BE2C (cell line): ENCODE results near the gene GSG1L.

ENCODE experiments used
- DNase-seq: peaks from one replicate; pipeline ENCODE4 v3.0.0-alpha.2; 2020
- H3K27me3 ChIP-seq: fragments of 250-450 bp; sonication (Bioruptor Pico); 2 replicates; pipeline ENCODE4 v1.5.1; 2020; ENCODE audit warnings: mild to moderate bottlenecking
- H3K36me3 ChIP-seq: fragments of 250-450 bp; sonication (Bioruptor Pico); 2 replicates; pipeline ENCODE4 v1.5.1; 2020; ENCODE audit warnings: mild to moderate bottlenecking
- H3K4me1 ChIP-seq: fragments of 250-450 bp; sonication (Bioruptor Pico); 2 replicates; pipeline ENCODE4 v1.5.1; 2020
- H3K4me3 ChIP-seq: 2 replicates; pipeline ENCODE4 v1.5.1; 2011; ENCODE audit warnings: low read depth, low read length
- H3K9me3 ChIP-seq: fragments of 250-450 bp; sonication (Bioruptor Pico); 2 replicates; pipeline ENCODE4 v1.5.1; 2020
- TF ChIP-seq, protein P1 (sequence below): IDR thresholded peaks from 2 replicates; pipeline ENCODE4 v1.5.1; 2012; ENCODE audit warnings: mild to moderate bottlenecking, low read depth, low read length

Gene GSG1L

DNA sequence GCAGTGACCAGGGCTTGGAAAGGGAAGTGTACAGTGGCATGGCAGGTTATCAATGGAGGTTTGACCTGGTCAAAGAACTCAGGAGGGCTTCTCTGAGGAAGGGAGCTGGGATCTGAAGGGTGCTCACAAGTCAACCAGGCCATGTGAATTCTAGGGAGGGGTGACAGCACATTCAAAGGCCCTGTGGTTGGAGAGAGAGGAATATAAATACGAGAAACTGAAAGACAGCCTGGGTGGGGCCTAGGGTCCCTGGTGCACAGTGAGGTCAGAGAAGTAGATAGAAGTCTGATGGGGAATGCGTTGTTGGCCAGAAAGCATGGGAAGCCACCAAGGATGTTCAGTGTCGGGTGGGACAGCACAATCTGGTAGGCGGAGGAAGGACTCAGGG lies 302.7 kb downstream of the GSG1L start:
- TF ChIP-seq, protein P1, sequence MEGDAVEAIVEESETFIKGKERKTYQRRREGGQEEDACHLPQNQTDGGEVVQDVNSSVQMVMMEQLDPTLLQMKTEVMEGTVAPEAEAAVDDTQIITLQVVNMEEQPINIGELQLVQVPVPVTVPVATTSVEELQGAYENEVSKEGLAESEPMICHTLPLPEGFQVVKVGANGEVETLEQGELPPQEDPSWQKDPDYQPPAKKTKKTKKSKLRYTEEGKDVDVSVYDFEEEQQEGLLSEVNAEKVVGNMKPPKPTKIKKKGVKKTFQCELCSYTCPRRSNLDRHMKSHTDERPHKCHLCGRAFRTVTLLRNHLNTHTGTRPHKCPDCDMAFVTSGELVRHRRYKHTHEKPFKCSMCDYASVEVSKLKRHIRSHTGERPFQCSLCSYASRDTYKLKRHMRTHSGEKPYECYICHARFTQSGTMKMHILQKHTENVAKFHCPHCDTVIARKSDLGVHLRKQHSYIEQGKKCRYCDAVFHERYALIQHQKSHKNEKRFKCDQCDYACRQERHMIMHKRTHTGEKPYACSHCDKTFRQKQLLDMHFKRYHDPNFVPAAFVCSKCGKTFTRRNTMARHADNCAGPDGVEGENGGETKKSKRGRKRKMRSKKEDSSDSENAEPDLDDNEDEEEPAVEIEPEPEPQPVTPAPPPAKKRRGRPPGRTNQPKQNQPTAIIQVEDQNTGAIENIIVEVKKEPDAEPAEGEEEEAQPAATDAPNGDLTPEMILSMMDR = no peak
- Histone ChIP-seq H3K4me1 (no peaks in the 10 kb centered on the region), H3K4me3 (no peak overlapping the region), H3K27me3 (no peaks in the 10 kb centered on the region), H3K36me3 (no peaks in the 10 kb centered on the region), H3K9me3 (no peaks in the 10 kb centered on the region)
- DNase-seq = no peak

DNA sequence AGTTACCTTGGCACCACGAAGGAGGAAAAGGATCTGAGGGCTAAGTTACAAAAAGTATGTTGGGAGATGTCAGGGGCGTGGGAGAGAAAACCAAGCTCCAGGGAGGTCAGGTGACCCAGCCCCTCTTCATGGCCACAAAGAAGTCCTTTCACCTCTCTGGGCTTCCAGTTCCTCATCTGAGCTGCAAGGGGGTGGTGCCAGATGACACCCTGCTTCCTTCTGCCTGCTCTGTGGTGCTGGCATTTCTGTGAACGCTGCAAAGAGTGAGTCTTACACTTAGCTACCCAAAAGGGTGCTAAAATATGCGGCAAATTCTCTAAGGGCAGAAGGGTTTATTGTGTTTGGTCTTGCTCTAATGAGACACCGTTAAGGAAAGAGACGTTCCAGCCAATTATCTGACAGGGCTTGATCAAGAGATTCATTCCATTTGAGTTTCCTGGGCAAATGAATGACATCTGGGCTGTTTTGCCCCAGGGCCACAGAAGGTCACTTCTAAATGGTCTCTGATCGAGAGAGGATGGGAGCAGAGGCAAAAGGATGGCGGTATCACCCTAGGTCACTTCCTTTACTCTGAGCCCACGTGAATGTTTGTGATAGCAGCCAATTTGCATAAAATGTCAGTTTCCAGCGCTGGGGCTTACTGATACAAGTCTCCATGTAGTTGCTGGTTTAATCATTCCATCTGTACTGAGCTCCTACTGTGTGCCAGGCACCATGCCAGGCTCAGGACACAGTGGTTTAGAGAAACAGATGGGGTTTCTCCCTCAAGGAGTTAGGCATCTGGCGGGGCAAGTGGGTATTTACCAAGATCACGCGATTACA lies 303.3 kb downstream of the GSG1L start:
- Histone ChIP-seq H3K4me1 (no peaks in the 10 kb centered on the region), H3K36me3 (no peaks in the 10 kb centered on the region), H3K9me3 (no peaks in the 10 kb centered on the region), H3K27me3 (no peaks in the 10 kb centered on the region), H3K4me3 (no peak overlapping the region)
- no peak for DNase-seq
- TF ChIP-seq, protein P1 = no peak

DNA sequence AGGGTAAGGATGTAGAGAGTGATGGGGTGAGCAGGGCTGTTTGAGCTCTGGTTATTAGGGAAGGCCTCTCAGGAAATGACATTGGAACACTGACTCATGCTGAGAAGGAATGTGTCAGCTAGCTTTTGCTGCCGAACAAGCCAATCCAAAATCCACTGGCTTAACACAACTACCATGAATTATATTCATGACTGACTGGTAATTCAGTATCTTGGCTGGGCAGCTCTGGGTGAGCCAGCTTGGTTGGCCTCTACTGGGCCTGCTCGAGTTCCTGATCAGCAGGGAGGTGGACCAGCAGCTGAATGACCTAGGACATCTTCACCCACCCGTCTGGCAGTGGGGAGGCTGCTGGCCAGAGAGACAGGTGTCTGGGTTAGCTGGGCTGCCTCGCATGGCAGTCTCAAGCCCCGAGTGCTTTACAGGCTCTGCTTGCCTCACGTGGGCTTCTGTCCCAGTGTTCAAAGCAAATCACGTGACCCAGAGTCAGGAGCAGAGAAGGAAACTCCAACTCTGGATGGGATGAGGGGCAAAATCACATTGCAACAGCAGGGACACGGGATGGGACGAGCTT lies 304.1 kb downstream of the GSG1L start:
- Histone ChIP-seq H3K36me3 (no peaks in the 10 kb centered on the region), H3K4me1 (peaks cover 5% of the 10 kb centered on the region; the same call in 1 of the 2 replicates), H3K27me3 (no peaks in the 10 kb centered on the region), H3K4me3 (no peak overlapping the region), H3K9me3 (no peaks in the 10 kb centered on the region)
- no peak for DNase-seq
- TF ChIP-seq, protein P1 = no peak

DNA sequence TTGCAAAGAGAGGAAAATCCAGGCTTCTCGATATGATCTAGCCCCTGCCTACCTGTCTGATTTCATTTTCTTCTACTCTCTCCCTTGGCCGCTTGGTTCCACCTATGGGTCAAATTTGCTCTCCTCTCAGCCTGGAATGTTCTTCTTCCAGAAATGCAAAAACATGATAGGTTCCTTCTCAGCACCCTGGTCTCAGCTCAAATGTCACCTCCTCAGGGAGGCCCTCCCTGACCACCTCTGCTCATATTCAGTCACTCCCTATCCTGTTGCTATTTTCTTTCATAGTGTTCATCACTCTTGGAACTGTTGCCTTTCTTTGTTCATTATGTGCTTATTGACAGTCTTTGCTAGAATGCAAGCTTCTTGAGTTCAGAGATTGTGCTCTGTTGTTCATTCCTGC lies 305.0 kb downstream of the GSG1L start:
- peaks cover 5% of the 10 kb centered on the region; the same call in 1 of the 2 replicates for H3K4me1 ChIP-seq
- no peaks in the 10 kb centered on the region for H3K27me3 ChIP-seq
- no peak for DNase-seq
- H3K36me3 ChIP-seq = no peaks in the 10 kb centered on the region
- no peak overlapping the region for H3K4me3 ChIP-seq
- TF ChIP-seq, protein P1 = no peak
- H3K9me3 ChIP-seq = no peaks in the 10 kb centered on the region

DNA sequence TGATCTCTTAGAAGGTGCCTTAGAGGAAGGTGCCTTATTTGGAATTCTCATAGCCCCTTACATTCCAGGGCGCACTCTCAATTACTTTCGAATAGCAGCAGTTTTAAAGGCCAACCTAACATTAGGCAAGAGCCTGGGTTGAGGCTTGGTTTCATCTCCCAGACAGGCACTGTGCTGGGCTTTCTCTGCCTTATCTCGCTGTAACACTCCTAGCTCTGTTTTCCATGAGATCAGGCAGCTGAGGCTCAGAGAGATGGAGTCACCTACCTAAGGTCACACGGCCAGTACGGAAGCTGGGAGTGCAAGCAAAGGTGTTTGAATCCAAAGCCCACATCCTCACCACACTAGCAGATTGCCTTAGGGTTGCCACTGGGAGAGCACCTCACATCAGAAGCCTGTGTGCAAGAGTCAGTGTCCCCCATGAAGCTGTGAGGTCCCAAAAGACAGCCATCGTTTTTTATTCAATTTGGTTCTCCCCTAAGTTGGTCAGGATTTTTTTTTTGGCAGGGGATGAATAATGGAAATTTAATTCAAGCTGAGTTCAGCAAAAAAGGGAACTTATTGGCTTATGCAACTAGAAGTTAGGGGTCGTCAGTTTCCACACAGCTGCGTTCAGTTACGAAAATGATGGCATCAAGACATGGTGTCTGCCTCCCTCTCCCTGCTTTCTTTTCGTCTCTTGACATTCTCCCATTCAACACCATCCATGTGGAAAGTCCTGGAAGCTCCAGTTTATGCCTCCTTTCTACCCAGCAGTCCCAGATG lies 307.1 kb downstream of the GSG1L start:
- Histone ChIP-seq H3K27me3 (no peaks in the 10 kb centered on the region), H3K9me3 (no peaks in the 10 kb centered on the region), H3K4me1 (peaks cover 5% of the 10 kb centered on the region; the same call in 1 of the 2 replicates), H3K36me3 (no peaks in the 10 kb centered on the region), H3K4me3 (no peak overlapping the region)
- no peak for DNase-seq
- TF ChIP-seq, protein P1 = no peak
